Endodermal cell (in vitro differentiated cells): ENCODE results near the gene BLZF1. TPM values are rescaled to one million over a fixed set of nuclear protein-coding genes. Genes with fewer than 3 reads are reported as not detected.
"Not testable (repeated sequence)": the region's sequence is repeated elsewhere in the genome, so short reads cannot be mapped to it uniquely, and the experiment has no call there.

Experiments used
- DNase-seq: peaks from one replicate; pipeline ENCODE4 v3.0.0-alpha.2; 2017
- H3K27ac ChIP-seq: 2 replicates; pipeline ENCODE4 v1.5.1; 2013; ENCODE audit warnings: mild to moderate bottlenecking, low read depth, low read length, moderate library complexity
- H3K27me3 ChIP-seq: 2 replicates; pipeline ENCODE4 v1.6.1; 2013; ENCODE audit warnings: mild to moderate bottlenecking, low read length, moderate library complexity; ENCODE audit not compliant: insufficient read depth, control insufficient read depth, poor library complexity, severe bottlenecking
- H3K36me3 ChIP-seq: 2 replicates; pipeline ENCODE4 v1.7.0; 2013; ENCODE audit warnings: mild to moderate bottlenecking, low read length, moderate library complexity; ENCODE audit not compliant: control insufficient read depth, insufficient read depth
- H3K4me1 ChIP-seq: one replicate; pipeline ENCODE4 v1.7.0; 2013; ENCODE audit warnings: low read length; ENCODE audit not compliant: control insufficient read depth, insufficient read depth
- H3K4me3 ChIP-seq: 2 replicates; pipeline ENCODE4 v1.5.1; 2013; ENCODE audit warnings: mild to moderate bottlenecking, low read length, moderate library complexity
- H3K9ac ChIP-seq: 2 replicates; pipeline ENCODE4 v1.6.1; 2013; ENCODE audit warnings: mild to moderate bottlenecking, low read length, moderate library complexity; ENCODE audit not compliant: poor library complexity, severe bottlenecking; ENCODE audit errors: extremely low read depth
- H3K9me3 ChIP-seq: 2 replicates; pipeline ENCODE4 v1.6.1; 2013; ENCODE audit warnings: mild to moderate bottlenecking, low read length, moderate library complexity; ENCODE audit not compliant: control insufficient read depth
- H3K27ac Mint-ChIP-seq: 2 replicates; pipeline ENCODE4 v1.8.0; 2020; ENCODE audit warnings: mixed read lengths
- H3K27me3 Mint-ChIP-seq: 2 replicates; pipeline ENCODE4 v1.8.0; 2021; ENCODE audit warnings: mild to moderate bottlenecking, mixed read lengths; ENCODE audit not compliant: insufficient read depth
- H3K36me3 Mint-ChIP-seq: 2 replicates; pipeline ENCODE4 v1.8.0; 2020; ENCODE audit warnings: low read depth, mixed read lengths
- H3K4me1 Mint-ChIP-seq: 2 replicates; pipeline ENCODE4 v1.8.0; 2020; ENCODE audit warnings: mixed read lengths
- H3K4me3 Mint-ChIP-seq: 2 replicates; pipeline ENCODE4 v1.8.0; 2020; ENCODE audit warnings: mild to moderate bottlenecking, moderate library complexity, mixed read lengths
- H3K9me3 Mint-ChIP-seq: 2 replicates; pipeline ENCODE4 v1.8.0; 2020; ENCODE audit warnings: mild to moderate bottlenecking, mixed read lengths
- WGBS, 2 experiments: methylation state at CpG; one replicate each; pipeline versions ENCODE4 v1.1.5 to v1.1.7; 2013; ENCODE audit warnings: missing lambda C conversion rate in 2 of 2, mixed read lengths in 1 of 2; ENCODE audit not compliant: insufficient coverage in 1 of 2, insufficient read length in 1 of 2; 5-methylcytosine and 5-hydroxymethylcytosine counted together
- total RNA-seq, 2 donors: library from RNA; stranded (reverse); fragmentation: NEBNext Ultra II Directional in 1 of 2; extraction: Animal tissue kit (Norgen Biotek cat#: 25700) in 1 of 2; gene quantifications; 2 replicates in 1 of 2; 3 replicates in 1 of 2; pipeline ENCODE4 v1.2.1, GENCODE V29; 2021
- TF ChIP-seq, protein P1 (sequence below): fragments of 200-600 bp; sonication (generic); conservative IDR thresholded peaks from 2 replicates; pipeline ENCODE4 v1.5.0; 2021; ENCODE audit warnings: antibody characterized with exemption, mild to moderate bottlenecking

Gene BLZF1
- total RNA-seq, 2 donors from 2014 or later = 16.8 to 18.4 TPM

DNA sequence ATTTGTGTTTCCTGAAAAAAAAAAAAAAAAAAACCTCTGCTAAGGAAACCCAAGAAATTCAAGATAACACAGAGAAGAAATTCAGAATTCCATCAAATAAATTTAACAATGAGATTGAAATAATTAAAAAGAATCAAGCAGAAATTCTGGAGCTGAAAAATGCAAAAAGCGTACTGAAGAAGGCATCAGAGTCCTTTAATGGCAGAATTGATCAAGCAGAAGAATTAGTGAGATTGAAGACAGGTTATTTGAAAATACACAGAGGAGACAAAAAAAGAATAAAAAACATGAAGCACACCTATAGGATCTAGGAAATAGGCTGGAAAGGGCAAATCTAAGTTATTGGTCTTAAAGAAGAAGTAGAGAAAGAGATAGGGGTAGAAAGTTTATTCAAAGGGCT, 38.6 kb upstream of the BLZF1 start:
- no peak overlapping the region for H3K27ac Mint-ChIP-seq
- H3K36me3 ChIP-seq = no peaks in the 10 kb centered on the region
- H3K4me1 ChIP-seq = no peaks in the 10 kb centered on the region
- TF ChIP-seq, protein P1, sequence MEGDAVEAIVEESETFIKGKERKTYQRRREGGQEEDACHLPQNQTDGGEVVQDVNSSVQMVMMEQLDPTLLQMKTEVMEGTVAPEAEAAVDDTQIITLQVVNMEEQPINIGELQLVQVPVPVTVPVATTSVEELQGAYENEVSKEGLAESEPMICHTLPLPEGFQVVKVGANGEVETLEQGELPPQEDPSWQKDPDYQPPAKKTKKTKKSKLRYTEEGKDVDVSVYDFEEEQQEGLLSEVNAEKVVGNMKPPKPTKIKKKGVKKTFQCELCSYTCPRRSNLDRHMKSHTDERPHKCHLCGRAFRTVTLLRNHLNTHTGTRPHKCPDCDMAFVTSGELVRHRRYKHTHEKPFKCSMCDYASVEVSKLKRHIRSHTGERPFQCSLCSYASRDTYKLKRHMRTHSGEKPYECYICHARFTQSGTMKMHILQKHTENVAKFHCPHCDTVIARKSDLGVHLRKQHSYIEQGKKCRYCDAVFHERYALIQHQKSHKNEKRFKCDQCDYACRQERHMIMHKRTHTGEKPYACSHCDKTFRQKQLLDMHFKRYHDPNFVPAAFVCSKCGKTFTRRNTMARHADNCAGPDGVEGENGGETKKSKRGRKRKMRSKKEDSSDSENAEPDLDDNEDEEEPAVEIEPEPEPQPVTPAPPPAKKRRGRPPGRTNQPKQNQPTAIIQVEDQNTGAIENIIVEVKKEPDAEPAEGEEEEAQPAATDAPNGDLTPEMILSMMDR = no peak
- H3K27ac ChIP-seq = no peak overlapping the region
- no peak for DNase-seq
- H3K36me3 Mint-ChIP-seq = peaks cover 5% of the 10 kb centered on the region
- WGBS, 2 experiments = 63 to 91% methylated on average over 1 of the region's 1 CpG
- no peak overlapping the region for H3K4me3 Mint-ChIP-seq
- no peaks in the 10 kb centered on the region for H3K27me3 Mint-ChIP-seq
- H3K4me3 ChIP-seq = no peak overlapping the region
- peaks cover 7% of the 10 kb centered on the region for H3K9me3 ChIP-seq
- H3K27me3 ChIP-seq = no peaks in the 10 kb centered on the region
- no peak overlapping the region for H3K9ac ChIP-seq
- H3K4me1 Mint-ChIP-seq = peaks cover 3% of the 10 kb centered on the region
- peaks cover 18% of the 10 kb centered on the region for H3K9me3 Mint-ChIP-seq

DNA sequence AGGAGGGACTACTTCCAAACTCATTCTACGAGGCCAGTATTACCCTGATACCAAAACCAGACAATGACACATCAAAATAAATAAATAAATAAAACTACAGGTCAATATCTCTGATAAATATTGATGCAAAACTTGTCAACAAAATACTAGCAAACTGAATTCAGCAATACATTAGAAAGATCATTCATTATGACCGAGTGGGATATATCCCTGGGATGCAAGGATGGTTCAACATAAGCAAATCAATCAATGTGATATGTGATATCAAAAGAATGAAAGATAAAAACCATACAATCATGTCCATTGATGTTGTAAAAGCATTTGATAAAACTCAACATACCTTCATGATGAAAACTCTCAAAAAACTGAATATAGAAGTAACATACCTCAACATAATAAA, 37.1 kb upstream of the BLZF1 start:
- H3K27me3 Mint-ChIP-seq = no peaks in the 10 kb centered on the region
- H3K9me3 Mint-ChIP-seq = peaks cover 30% of the 10 kb centered on the region
- Histone ChIP-seq H3K9me3 (peaks cover 7% of the 10 kb centered on the region), H3K36me3 (no peaks in the 10 kb centered on the region), H3K4me3 (no peak overlapping the region), H3K9ac (no peak overlapping the region), H3K4me1 (no peaks in the 10 kb centered on the region), H3K27me3 (no peaks in the 10 kb centered on the region), H3K27ac (no peak overlapping the region)
- DNase-seq = no peak
- no peak overlapping the region for H3K27ac Mint-ChIP-seq
- TF ChIP-seq, protein P1 = no peak
- peaks cover 19% of the 10 kb centered on the region for H3K36me3 Mint-ChIP-seq
- 100% methylated on average over 1 of the region's 2 CpGs; no CpG with 5 or more reads in 1 of the 2 experiments for WGBS, 2 experiments
- H3K4me3 Mint-ChIP-seq = no peak overlapping the region
- no peaks in the 10 kb centered on the region for H3K4me1 Mint-ChIP-seq

DNA sequence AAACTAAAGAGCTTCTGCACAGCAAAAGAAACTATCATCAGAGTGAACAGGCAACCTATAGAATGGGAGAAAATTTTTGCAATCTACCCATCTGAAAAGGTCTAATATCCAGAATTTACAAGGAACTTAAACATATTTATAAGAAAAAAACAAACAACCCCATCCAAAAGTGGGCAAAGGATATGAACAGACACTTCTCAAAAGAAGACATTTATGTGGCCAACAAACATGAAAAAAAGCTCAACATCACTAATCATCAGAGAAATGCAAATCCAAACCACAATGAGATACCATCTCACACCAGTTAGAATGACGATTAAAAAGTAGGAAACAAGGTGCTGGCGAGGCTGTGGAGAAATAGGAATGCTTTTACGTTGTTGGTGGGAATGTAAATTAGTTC, 33.3 kb upstream of the BLZF1 start:
- not testable (repeated sequence) for DNase-seq, H3K9ac ChIP-seq, H3K4me3 ChIP-seq, H3K27me3 ChIP-seq, H3K4me1 Mint-ChIP-seq, H3K9me3 ChIP-seq, H3K4me3 Mint-ChIP-seq, H3K4me1 ChIP-seq, H3K27ac Mint-ChIP-seq, H3K36me3 ChIP-seq, H3K27ac ChIP-seq, H3K27me3 Mint-ChIP-seq
- peaks cover 39% of the 10 kb centered on the region for H3K9me3 Mint-ChIP-seq
- peaks cover 32% of the 10 kb centered on the region for H3K36me3 Mint-ChIP-seq
- WGBS, 2 experiments = 94% methylated on average over 3 of the region's 3 CpGs; no CpG with 5 or more reads in 1 of the 2 experiments

DNA sequence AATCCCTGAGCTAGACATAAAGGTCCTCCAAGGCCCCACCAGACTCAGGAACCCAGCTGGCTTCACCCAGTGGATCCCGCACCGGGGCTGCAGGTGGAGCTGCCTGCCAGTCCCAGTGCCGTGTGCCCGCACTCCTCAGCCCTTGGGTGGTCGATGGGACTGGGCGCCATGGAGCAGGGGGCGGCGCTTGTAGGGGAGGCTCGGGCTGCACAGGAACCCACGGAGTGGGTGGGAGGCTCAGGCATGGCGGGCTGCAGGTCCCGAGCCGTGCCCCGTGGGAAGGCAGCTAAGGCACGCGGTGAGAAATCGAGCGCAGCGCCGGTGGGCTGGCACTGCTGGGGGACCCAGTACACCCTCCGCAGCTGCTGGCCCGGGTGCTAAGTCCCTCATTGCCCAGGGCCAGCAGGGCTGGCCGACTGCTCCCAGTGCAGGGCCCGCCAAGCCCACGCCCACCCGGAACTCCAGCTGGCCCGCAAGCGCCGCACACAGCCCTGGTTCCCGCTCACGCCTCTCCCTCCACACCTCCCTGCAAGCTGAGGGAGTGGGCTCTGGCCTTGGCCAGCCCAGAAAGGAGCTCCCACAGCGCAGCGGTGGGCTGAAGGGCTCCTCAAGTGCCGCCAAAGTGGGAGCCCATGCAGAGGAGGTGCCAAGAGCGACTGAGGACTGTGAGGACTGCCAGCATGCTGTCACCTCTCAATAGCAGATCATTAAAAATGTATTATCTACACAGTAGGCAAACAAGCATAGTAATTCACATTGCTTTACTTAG, 30.9 kb upstream of the BLZF1 start:
- not testable (repeated sequence) for H3K4me3 Mint-ChIP-seq

More for the DNA sequence above, 30.9 kb upstream of the BLZF1 start:
- not testable (repeated sequence) for H3K27ac Mint-ChIP-seq, DNase-seq, H3K4me3 ChIP-seq, H3K4me1 ChIP-seq, H3K9ac ChIP-seq, H3K27me3 Mint-ChIP-seq, H3K27ac ChIP-seq, H3K36me3 ChIP-seq, H3K27me3 ChIP-seq, H3K4me1 Mint-ChIP-seq
- Mint-ChIP-seq H3K9me3 (peaks cover 43% of the 10 kb centered on the region), H3K36me3 (peaks cover 45% of the 10 kb centered on the region)
- H3K9me3 ChIP-seq = peaks cover 16% of the 10 kb centered on the region
- WGBS, 2 experiments = 97 to 100% methylated on average over 12 to 35 of the region's 35 CpGs
